Stimulated activated CD4-positive, alpha-beta T cell treated with anti-CD3 and anti-CD28 coated beads, Interleukin-4, amount 100 ng/mL, for 4 hours (primary cell): Measurements from ENCODE around the gene LTA4H.
A peak's percentile ranks its signal among the peaks of the same experiment; 100 is the strongest.
"Not testable (repeated sequence)": the region's sequence is repeated elsewhere in the genome, so short reads cannot be mapped to it uniquely, and the experiment has no call there.

Source experiments
- DNase-seq, 2 experiments: peaks; one replicate each; pipeline ENCODE4 v3.0.0-alpha.2; 2020

The LTA4H gene

DNA sequence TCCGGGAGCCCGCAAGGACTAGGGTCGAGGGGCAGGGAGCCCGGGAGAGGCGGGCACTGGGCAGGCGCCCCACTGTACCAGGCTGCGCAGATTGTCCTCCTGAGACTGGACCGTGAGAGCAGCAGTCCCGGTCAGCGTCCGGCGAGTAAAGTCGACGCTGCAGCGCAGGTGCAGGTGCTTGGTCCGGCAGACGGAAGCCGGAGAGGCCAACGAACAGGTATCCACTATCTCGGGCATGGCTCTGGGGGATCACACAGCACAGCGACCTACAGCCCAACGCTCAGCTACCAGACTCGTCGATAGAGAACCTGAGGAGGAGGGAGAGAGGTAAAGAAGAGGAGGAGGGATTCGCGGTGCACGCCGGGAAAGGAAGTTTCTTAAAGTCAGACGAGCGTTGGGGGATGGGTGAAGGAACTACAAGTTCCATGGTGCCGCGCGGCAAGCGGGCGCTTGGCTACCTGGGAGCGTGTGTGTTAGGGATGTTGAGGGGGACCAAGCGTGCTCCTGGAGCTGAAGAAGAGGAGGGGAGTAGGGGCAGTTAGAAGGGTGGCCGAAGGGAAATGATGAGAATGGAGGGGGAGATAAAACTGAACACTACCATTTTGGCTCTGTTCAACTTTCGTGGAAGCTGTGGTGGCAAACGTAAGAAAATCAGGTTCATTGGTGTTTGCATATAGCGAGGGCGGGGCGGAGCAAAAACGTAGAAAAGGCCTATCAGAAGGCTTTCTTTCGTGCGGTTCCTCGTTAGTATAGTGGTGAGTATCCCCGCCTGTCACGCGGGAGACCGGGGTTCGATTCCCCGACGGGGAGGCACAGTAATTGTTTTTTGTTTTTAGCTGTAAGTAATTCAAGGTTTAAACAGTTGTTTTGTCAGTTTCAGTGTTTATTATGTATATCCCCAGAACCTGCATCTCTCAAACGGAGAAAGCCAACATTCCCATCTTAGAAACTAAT, at the start of gene LTA4H:
TSS of gene LTA4H (minus strand) at position 305 of the 954 bp plus-strand sequence. CDS start at position 237, 68 bp downstream.
- DNase-seq, result peak; percentile 89 to 97

DNA sequence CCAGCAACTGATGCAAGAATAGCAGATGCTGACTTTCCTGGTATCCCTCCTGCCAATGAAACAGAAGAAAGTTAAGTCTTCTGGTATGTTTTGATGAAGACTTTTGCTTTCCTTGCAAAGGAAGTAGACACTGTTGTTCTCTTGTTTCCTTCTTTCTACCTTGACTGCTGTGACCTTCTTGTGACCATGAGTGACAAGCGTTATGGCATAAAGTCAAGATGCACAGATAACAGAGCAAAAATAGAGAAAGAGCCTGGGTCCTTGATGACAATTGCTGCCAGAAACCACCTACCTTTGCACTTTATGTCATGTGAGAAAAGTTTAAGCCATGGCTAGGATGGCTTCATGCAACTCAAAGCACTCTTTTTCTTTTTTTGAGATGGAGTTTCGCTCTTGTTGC, 49.2 kb upstream of the LTA4H start:
- no peak for DNase-seq

DNA sequence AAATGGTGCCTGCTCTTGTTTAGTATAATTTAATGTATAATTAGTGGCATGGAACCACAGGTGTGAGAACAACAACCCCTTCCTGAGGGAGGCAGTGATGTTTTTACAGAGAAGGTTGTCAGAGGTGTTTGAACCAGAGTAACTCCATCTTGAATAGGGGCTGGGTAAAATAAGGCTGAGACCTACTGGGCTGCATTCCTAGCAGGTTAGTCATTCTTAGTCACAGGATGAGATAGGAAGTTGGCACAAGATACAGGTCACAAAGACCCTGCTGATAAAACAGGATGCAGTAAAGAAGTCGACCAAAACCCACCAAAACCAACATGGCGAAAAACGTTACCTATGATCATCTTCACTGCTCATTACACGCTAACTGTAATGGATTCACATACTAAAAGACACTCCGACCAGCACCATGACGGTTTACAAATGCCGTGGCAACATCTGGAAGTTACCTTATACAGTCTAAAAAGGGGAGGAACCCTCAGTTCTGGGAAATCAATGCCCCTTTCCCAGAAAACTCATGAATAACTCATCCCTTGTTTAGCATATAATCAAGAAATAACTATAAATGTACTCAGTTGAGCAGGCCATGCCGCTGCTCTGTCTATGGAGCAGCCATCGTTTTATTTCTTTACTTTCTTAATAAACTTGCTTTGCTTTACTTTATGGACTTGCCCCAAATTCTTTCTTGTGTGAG, 47.8 kb upstream of the LTA4H start:
- no peak for DNase-seq

DNA sequence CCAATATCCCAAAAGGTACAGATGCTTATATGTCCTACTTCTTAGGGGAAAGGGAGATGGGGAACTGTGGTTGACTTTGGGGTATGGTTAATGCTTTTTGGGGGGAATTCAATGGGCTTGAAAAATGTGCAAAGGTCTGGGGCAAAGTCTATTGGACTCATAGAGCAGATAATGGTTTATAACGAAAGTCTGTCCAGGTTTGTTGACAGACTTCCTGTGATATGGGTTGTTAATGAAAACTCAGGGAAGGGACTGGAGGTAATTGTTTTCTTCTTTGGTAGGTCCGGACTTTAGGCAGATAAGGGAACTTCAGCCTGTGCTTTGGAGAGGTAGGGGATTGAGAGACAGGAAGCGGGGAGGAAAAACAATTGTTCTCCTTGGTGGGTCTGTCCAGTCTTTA, 46.2 kb upstream of the LTA4H start:
- no peak for DNase-seq

DNA sequence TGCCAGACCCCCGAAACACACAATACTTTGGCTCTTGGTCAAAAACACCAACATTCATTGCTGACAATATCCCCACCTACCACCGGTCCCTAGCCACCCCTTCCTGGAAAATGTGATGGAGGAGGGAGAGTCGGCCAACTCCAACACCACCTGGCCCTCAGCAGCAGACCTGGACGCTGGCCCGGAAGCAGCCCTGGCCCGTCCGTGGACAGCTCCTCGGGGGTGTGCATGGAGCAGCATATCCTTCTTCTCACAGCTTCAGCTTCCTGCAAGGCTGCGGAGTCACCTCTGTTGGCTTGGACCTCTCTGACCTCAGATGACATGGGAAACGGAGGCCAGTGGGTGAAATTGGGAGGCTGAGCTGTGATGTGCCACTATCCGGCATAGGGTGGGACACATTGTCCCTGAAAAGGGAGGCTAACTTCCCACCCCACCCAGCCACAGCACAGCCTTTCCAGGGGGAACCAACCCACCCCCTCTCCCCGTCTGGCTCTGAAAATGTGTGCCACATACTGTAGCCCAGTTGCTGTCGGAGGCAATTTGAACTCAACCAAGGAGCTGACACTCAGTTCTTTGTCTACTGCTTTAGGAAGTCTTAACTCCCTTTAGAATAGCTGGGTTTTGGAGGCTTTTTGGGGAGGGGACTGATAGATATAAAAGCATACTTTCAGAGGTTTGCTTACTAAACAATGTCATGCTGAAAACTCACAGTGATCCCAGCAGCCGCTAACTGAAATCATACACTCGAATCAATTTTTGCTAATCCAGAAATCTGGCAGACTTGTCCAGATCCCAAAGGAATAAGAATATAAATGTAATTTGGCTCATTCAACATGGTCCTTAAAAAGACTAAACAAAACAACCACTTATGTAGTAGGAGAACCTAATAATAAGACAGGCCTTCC, 43.1 kb upstream of the LTA4H start:
- DNase-seq, result no peak

DNA sequence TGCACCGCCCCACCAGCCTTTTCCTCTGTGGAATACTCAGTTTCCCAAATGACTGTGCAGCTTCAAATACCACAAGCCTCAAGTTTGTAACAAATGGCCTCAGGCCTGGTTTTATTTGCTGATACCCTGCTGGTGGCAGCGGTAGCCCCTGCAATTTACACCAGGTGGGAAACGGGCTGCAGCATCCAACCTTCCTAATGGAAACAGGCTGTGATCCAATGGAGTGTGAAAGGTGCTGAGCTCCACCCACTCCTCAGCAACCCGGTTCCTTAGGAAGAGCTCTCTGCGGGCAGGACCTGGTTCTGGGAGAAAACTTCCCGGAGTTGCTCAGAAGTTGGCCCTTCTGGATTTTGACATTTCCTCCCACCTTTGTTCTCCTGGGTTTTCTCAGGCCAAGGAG, 41.7 kb upstream of the LTA4H start:
- no peak for DNase-seq

DNA sequence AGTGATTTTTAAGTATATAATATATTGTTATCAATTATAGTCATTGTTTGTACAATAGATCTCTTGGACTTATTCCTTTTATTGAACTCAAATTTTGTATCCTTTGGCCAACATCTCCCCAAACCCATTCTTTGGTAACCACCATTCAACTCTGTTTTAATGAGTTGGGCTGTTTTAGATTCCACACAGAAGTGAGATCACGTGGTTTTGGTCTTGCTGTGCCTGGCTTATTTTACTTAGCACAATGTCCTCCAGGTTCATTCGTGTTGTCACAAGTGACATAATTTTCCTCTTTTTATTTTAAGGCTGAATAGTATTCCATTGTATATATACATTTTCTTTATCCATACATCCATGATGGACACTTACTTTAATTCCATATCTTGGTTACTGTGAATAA, 40.2 kb upstream of the LTA4H start:
- no peak for DNase-seq

DNA sequence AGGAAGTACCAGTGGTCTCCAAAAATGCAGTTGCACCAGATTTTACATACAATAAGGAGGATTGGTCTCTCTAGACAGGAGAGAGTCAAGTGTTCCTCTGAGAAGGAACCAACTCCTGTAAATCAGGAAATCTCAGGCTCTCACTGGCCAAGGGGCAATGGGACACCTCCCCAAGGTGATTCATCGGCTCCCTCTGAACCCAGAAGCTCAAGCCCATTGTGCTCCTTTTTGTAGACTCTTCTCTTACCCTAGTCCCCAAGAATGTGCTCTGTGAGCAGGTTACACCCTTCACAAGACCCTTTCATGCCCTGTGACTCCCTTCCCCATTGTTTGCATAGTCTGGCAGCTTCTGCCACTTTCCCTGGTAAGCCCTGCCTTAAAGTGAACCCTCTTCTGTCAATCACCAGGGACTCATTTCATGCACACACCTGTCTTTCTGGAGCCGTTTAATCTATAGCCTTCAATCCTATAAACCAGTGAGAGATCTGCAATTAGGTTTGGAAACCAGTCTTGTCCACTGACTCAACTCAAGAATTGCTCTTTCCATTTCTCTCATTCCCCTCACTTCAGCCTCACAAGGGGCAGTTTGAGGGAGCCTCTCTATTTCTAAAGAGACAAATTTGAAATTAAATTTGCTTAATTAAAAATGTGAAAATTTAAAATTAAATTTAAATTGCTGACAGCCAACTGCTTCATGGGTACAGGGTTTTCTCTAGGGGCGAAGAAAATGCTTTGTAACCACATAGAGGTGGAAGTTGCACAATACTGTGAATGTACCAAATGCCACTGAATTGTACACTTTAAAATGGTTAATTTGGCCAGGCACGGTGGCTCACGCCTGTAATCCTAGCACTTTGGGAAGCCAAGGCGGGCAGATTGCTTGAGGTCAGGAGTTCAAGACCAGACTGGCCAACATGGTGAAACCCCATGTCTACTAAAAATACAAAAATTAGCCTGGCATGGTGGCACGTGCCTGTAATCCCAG, 38.3 kb upstream of the LTA4H start:
- no peak for DNase-seq

DNA sequence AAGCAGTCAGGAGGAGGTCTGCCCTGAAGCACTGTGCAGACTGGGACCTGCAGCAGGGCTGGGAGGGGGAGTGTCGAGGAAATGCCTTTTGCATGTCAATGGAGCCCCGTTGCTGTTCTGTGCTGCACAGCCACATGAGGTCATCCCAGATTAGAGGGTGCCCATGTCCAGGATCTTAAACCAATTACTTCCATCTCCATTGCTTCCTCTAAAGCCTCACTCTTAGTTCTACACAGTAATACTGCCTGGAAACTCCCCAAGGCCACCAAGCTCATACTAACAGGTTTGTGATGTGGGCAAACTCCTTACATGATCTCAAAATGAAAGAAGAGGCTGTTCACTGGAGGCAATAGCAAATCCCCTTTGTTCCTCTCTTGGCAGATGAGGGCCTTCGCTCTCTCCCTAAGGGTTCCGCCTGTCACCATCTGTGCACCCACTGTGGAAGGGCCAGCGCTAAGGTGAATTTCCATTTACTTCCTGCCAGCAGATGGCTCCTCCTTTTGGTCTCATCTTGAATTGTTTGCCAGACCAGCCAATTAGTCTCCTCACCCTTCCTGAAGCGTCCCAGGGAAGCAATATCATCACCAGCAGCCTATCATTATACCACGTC, 35.4 kb upstream of the LTA4H start:
- no peak for DNase-seq

DNA sequence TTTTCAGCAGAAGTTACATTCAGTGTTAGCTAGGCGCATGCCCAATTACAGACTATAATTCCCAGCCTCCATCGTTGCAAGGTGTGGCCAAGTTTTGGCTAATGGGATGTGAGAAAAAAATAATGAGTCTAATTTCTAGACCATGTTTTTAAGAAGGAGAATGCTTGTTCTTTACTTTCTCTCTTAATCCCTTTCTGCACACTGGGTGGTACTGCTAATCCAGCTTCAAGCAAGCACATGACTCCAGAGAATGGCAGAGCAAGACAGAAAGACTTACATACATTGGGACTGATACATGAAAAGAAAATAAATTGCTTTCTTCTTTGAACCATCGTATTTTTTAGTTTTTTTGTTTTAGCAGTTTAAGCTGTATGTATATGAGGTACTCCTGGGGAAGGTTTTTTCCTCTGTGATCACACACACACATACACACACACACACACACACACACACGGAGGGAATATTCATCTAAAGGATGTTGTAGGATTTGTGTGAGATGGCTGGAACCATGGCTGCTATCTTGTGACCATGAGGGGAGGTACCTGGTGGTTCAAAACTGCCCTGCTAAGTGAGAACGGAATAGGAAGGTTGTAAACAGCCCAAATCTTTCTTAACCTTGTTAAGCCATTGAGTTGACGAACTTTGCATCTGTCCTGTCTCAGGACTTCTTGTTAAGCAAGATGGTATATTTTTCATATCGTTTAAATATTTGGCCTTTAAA, 34.3 kb upstream of the LTA4H start:
- DNase-seq, result no peak

DNA sequence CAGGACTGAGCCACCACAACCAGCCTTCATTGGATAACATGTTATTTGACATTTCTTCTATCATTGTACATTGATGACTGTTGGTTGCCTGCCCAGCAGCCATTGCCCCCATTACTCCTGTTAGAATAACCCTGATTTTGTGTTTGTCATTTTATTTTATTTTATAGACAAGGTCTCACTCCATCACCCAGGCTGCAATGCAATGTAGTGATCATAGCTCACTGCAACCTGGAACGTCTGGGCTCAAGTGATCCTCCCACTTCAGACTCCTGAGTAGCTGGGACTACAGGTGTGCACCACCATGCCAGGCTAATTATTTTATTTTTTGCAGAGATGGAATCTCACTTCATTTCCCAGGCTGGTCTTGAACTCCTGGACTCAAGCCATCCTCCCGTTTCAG, 33.2 kb upstream of the LTA4H start:
- DNase-seq, result no peak

DNA sequence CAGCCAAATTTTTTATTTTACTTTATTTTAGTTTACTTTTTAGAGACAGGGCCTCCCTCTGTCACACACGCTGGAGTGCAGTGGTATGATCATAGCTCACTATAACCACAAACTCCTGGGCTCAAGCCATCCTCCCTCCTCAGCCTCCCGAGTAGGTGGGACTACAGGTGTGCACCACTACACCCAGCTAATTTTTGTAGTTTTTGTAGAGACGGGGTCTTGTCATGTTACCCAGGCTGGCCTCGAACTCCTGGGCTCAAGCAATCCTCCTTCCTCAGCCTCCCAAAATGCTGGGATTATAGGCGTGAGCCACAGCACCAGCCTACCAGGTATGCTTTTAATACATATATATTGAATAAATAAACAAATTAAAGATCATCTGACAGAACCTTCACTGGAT, 32.7 kb upstream of the LTA4H start:
- no peak for DNase-seq

DNA sequence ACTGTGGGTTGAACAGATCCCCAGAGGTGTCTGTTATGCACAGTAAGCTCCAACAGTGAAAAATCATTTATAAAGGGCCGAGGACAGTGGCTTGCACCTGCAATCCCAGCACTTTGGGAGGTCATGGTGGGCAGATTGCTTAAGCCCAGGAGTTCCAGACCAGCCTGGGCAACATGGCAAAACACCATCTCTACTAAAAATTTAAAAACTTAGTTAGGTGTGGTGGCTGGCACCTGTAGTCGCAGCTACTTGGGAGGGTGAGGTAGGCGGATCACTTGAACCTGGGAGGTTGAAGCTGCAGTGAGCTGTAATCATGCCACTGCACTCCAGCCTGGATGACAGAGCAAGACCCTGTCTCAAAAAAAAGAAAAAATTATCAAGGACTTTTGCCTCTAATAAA, 30.4 kb upstream of the LTA4H start:
- DNase-seq, result not testable (repeated sequence)

DNA sequence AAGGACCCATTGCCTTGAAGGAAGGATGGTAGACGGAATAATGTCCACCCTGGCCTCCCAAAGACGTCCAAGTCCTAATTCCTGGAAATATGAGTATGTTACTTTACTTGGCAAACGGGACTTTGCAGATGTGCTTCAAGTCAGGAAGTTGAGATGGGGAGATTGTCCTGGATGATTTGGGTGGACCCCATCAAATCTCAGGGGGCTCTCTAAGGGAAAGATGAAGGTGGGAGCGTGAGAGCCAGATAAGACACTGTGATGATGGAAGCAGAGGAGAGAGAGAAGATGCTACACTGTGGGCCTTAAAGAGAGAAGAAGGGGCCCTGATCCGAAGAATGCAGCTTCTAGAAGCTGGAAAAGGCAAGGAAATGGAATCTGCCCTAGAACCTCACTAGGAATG, 29.6 kb upstream of the LTA4H start:
- DNase-seq, result no peak

DNA sequence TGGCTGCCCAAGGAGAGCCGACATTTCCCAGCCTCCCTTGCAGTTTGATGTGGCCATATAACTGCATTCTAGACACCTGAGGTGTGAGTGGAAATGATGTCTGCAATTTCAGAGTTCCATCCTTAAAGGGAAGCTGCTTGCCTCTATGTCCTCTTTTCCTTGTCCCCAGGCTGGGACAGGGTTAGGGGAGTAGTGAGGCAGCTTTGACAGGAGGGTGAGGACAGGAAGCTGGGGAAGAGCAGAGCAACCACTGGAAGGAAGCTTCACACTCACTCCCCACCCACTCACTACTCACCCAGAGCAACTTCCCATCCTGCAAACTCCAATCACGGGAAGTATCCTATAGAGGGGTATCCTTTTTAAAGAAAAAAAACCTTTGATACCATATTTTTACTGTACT, 28.9 kb upstream of the LTA4H start:
- DNase-seq, result no peak

DNA sequence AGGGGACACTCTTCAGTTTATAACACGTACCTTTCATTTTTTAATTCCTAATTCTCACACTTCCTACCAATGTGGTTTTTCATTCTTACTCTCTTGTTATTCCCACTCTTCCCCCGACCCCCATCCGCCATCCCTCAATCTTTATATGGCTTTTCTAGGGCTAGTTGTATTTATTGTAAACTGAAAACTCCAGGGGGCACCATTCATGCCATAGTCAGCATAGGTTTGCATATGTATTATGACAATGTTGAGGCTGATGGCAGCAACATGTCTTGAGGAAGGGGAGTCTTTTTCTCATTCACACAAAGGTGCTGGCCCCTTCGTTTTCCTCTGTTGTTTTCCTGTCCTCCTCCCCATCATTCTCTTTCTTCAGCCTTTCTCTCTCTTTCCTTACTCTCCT, 27.7 kb upstream of the LTA4H start:
- no peak for DNase-seq

DNA sequence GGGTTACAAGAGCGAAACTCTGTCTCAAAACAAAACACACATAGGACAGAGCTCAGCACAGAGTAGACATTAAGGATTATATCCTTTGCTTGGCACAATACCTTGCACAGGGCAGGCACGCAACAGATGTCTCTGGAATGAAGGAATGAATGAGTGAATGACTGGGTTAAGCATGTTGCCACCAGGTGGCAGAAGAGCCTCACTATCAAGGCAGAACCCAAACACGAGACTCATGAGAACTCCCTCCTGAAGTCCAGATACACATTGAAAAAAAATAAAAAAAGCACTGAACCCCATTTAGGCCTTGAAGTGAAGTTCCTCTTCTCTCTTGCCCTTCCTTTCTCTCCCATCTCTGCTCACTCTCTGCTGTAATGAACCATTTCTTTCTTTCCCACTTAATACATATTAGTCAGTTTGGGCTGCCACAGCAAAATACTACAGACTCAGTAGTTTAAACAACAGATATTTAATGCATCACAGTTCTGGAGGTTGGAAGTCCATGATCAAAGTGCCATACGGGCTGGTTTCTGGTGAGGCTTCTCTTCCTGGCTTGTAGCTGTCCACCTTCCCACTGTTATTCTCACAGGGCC, 26.6 kb upstream of the LTA4H start:
- peak; percentile 63 to 71 for DNase-seq

DNA sequence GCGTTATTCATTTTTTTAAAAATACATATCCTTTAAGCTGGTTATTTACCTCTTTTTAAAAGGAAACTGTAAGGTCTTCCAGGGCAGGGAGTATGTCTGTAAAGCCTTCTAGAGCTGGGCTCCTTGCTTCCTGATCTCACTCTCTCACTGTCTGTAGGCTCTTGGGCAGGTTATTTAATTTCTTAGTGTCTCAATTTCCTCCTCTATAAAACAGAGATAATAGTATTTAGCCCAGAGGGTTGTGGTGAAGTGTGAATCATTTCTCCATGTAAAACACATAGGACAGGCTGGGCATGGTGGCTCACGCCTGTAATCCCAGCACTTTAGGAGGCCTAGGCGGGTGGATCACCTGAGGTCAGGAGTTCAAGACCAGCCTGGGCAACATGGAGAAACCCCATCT, 25.9 kb upstream of the LTA4H start:
- DNase-seq, result no peak

DNA sequence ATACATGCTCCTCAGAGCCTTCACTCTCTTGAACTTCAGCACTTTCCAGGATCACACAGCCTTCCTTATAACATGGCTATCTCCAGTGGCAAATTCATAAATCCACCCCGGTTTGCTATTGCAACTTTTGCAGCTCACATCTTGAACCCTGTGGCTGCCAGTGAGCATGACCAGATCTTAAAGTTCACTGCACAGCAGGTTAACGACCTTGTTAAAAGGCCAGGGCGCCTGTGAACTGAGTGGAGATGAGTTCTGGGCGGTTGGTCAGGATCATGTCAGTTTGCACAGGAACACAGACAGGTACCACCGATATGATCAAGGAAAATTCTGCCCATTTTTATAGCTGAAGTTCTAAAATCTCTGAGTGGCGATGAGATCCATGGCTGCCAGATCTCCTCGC, 24.7 kb upstream of the LTA4H start:
- DNase-seq, result no peak

DNA sequence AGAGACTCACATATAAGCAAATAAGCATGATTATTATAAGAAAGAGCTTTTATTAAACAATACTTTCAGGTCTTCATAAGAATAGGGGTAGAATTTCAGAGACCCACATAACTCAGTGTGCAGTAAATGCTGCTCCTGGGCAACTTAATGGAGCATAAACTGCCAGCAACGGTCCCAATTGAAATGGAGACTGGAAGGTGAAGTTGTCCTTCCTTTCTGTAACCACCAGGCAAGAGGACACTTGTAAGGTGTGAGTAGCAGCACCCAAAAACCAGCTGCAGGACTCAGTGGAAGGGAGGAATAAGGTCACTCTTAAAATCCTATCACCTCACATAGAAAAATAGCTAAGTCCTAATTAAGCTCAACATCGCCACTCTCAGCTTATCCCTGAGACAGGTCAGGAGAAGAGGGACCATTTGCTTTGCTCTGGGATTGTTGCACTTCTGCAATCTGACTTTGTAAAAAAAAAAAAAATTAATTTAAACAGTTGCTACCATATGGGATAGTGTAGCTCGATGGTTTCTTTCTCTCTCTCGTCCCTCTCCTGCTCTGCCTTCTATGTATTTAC, 22.7 kb upstream of the LTA4H start:
- no peak for DNase-seq
